Measurements from ENCODE around the gene PVALB.
"Not testable (repeated sequence)": the region's sequence is repeated elsewhere in the genome, so short reads cannot be mapped to it uniquely, and the experiment has no call there.

The PVALB gene

DNA sequence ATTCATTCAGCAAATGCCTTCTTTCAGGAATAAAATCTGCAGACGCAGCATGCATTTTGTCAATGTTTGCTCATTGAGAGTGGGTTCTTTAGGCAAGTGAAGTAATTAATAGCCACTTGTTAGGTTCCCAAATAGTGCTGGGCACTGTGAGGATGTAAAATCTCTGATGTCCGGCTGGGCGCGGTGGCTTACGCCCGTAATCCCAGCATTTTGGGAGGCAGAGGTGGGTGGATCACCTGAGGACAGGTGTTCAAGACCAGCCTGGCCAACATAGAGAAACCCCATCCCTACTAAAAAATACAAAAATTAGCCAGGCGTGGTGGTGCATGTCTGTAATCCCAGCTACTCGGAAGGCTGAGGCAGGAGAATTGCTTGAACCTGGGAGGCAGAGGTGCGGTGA, 62.0 kb downstream of the PVALB start:
- not testable (repeated sequence) for DNase-seq

- DNase-seq, result no peak
Observed at GRCh38 chr22:36753916-36754315, 62.9 kb downstream of the PVALB start.

DNA sequence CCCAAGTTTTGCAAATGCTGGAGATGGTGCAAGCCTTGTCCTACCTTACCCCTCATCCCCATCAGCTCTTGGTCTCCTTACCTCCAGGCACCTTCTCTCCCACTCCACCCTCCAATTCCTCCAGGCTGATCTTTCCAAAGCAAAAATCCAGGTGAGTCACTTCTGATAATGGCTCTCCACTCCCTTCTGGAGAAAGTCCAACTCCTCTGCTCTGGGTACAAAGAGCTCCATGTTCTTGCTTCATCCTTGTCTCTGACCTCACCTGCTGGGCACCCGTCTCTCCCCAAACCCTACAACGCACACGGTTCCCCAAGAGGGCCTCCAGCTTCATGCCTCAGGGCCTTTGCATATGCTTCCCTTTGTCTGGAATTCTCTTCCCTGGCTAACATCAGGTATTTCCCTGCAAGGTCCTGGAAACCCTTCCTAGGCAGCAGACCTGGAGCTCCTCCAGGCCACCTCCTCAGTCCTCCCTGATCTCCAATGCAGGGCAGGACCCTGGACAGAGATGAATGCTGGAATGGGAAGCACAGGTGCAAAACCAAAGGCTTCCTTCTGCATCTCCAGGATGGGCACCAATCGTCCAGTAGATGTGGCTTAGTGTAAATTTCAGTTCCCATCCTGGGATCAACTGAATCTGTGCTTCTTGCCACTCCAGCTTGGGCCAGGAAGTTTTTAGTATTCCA, 63.6 kb downstream of the PVALB start:
- DNase-seq, result no peak
